Liver (tissue), 9 donors: ENCODE measurements around the gene PRKAR1B. TPM values are rescaled to one million over a fixed set of nuclear protein-coding genes. Genes with fewer than 3 reads are reported as not detected.

Experiments
- DNase-seq: peaks from one replicate; pipeline ENCODE4 v3.0.0-alpha.2; 2017; ENCODE audit warnings: low spot score
- H3K27ac ChIP-seq, 2 donors: one replicate each; pipeline ENCODE4 v1.7.0; 2013; ENCODE audit warnings: inconsistent platforms in 2 of 2, low read length in 2 of 2, control low read depth in 1 of 2, low read depth in 1 of 2, mild to moderate bottlenecking in 1 of 2
- H3K27me3 ChIP-seq, 4 donors: one replicate each; pipeline versions ENCODE4 v1.6.1 to v1.7.0; 2013; ENCODE audit warnings: low read length in 3 of 4, inconsistent platforms in 1 of 4, mild to moderate bottlenecking in 1 of 4, moderate library complexity in 1 of 4; ENCODE audit not compliant: control insufficient read depth in 4 of 4, insufficient read depth in 4 of 4
- H3K36me3 ChIP-seq, 4 donors: one replicate each; pipeline versions ENCODE4 v1.6.1 to v1.7.0; 2013; ENCODE audit warnings: low read length in 3 of 4, mild to moderate bottlenecking in 3 of 4, low read depth in 1 of 4, moderate library complexity in 1 of 4; ENCODE audit not compliant: control insufficient read depth in 4 of 4, insufficient read depth in 3 of 4
- H3K4me1 ChIP-seq, 4 donors: one replicate each; pipeline versions ENCODE4 v1.6.1 to v1.7.0; 2013; ENCODE audit warnings: low read length in 3 of 4, mild to moderate bottlenecking in 3 of 4, moderate library complexity in 1 of 4; ENCODE audit not compliant: control insufficient read depth in 4 of 4, insufficient read depth in 4 of 4
- H3K4me3 ChIP-seq, 3 donors: one replicate each; pipeline versions ENCODE4 v1.6.1 to v1.7.0; 2013; ENCODE audit warnings: low read length in 3 of 3, control low read depth in 1 of 3, low read depth in 1 of 3, mild to moderate bottlenecking in 1 of 3
- H3K9ac ChIP-seq, 2 donors: one replicate each; pipeline ENCODE4 v1.7.0; 2013; ENCODE audit warnings: low read length in 2 of 2, mild to moderate bottlenecking in 2 of 2, moderate library complexity in 2 of 2, control low read depth in 1 of 2, low read depth in 1 of 2
- H3K9me3 ChIP-seq, 4 donors: one replicate each; pipeline versions ENCODE4 v1.6.1 to v1.7.0; 2013; ENCODE audit warnings: low read length in 3 of 4; ENCODE audit not compliant: control insufficient read depth in 4 of 4
- EGR1 ChIP-seq, 2 donors: IDR thresholded peaks; 2 replicates each; pipeline ENCODE4 v1.6.1; 2016 to 2018; ENCODE audit warnings: antibody characterized with exemption in 2 of 2, low read depth in 2 of 2
- FOXA1 ChIP-seq: IDR thresholded peaks from 2 replicates; pipeline ENCODE4 v1.6.1; 2016; ENCODE audit warnings: antibody characterized with exemption
- FOXA2 ChIP-seq: IDR thresholded peaks from 2 replicates; pipeline ENCODE4 v1.6.1; 2016; ENCODE audit warnings: antibody characterized with exemption
- GABPA ChIP-seq, 2 donors: IDR thresholded peaks in 1 of 2; conservative IDR thresholded peaks in 1 of 2; 2 replicates each; pipeline ENCODE4 v1.6.1; 2016; ENCODE audit warnings: antibody characterized with exemption in 2 of 2, mild to moderate bottlenecking in 1 of 2, moderate library complexity in 1 of 2
- HNF4A ChIP-seq, 2 donors: conservative IDR thresholded peaks; 2 replicates each; pipeline ENCODE4 v1.6.1; 2016; ENCODE audit warnings: antibody characterized with exemption in 2 of 2, mild to moderate bottlenecking in 2 of 2
- HNF4G ChIP-seq: IDR thresholded peaks from 2 replicates; pipeline ENCODE4 v1.6.1; 2016; ENCODE audit warnings: antibody characterized with exemption
- MAX ChIP-seq: IDR thresholded peaks from 2 replicates; pipeline ENCODE4 v1.6.1; 2016; ENCODE audit warnings: antibody characterized with exemption
- NR2F2 ChIP-seq: IDR thresholded peaks from 2 replicates; pipeline ENCODE4 v1.6.1; 2016; ENCODE audit warnings: antibody characterized with exemption
- RAD21 ChIP-seq, 2 donors: IDR thresholded peaks; 2 replicates each; pipeline ENCODE4 v1.6.1; 2016; ENCODE audit warnings: antibody characterized with exemption in 2 of 2, mild to moderate bottlenecking in 2 of 2
- RXRA ChIP-seq, 2 donors: IDR thresholded peaks; 2 replicates each; pipeline ENCODE4 v1.6.1; 2017 to 2018; ENCODE audit warnings: antibody characterized with exemption in 2 of 2, mild to moderate bottlenecking in 1 of 2
- SP1 ChIP-seq: IDR thresholded peaks from 2 replicates; pipeline ENCODE4 v1.6.1; 2018; ENCODE audit warnings: antibody characterized with exemption, mild to moderate bottlenecking
- TAF1 ChIP-seq: conservative IDR thresholded peaks from 2 replicates; pipeline ENCODE4 v1.6.1; 2016; ENCODE audit warnings: antibody characterized with exemption, mild to moderate bottlenecking
- YY1 ChIP-seq: IDR thresholded peaks from 2 replicates; pipeline ENCODE4 v1.6.1; 2016; ENCODE audit warnings: antibody characterized with exemption, mild to moderate bottlenecking
- ZBTB33 ChIP-seq: IDR thresholded peaks from 2 replicates; pipeline ENCODE4 v1.6.1; 2016; ENCODE audit warnings: antibody characterized with exemption
- WGBS: extraction: QIAGEN DNeasy Blood & Tissue Kit; methylation state at CpG from one replicate; pipeline ENCODE4 v1.1.7; 2013; 5-methylcytosine and 5-hydroxymethylcytosine counted together
- polyA plus RNA-seq, 2 donors: library from polyadenylated mRNA; stranded (reverse) in 1 of 2; unstranded in 1 of 2; fragments of 200-250 nt in 1 of 2; fragments of >200 nt in 1 of 2; fragmentation: Nextera tagmentation in 1 of 2; extraction: Ambion mirVana in 1 of 2; gene quantifications; one replicate each; pipeline versions ENCODE4 v1.2.1 to v1.2.3, GENCODE V29; 2013 to 2015
- total RNA-seq, 2 donors: library from RNA; depleted of rRNA; stranded (reverse); fragments of >200 nt; gene quantifications; one replicate each; pipeline ENCODE4 v1.2.3, GENCODE V29; 2014
- TF ChIP-seq, protein P1 (sequence below): IDR thresholded peaks from 2 replicates; pipeline ENCODE4 v1.6.1; 2016; ENCODE audit warnings: antibody characterized with exemption, mild to moderate bottlenecking
- TF ChIP-seq, protein P2 (sequence below): fragments of 150-350 bp; IDR thresholded peaks from 2 replicates; pipeline ENCODE4 v1.5.1; 2017; ENCODE audit warnings: improper control_type of control experiment, low read depth, low read length; ENCODE audit not compliant: missing input control
- donor health status: healthy.
- donor health status: healthy.
- donor health status: healthy.
- donor health status: healthy.
- donor health status: healthy.

PRKAR1B gene
- total and polyA plus RNA-seq, 4 donors, result 11.1 to 14.4 (median 12.4) TPM

- no peak overlapping the region for H3K4me3 ChIP-seq
- H3K27me3 ChIP-seq, result no peaks in the 10 kb centered on the region
- no peak overlapping the region for H3K27ac ChIP-seq
- WGBS, result 94% methylated on average over 26 of the region's 26 CpGs
- H3K36me3 ChIP-seq, result no peaks in the 10 kb centered on the region
- TF ChIP-seq RXRA (IDR thresholded peaks at IDR 0.05), result no peak
- TF ChIP-seq FOXA1, result no peak
- no peak for TF ChIP-seq YY1
- no peak for TF ChIP-seq GABPA (IDR thresholded peaks at IDR 0.05 in 1 of 2, conservative IDR thresholded peaks at IDR 0.05 in 1 of 2)
- TF ChIP-seq, protein P1, sequence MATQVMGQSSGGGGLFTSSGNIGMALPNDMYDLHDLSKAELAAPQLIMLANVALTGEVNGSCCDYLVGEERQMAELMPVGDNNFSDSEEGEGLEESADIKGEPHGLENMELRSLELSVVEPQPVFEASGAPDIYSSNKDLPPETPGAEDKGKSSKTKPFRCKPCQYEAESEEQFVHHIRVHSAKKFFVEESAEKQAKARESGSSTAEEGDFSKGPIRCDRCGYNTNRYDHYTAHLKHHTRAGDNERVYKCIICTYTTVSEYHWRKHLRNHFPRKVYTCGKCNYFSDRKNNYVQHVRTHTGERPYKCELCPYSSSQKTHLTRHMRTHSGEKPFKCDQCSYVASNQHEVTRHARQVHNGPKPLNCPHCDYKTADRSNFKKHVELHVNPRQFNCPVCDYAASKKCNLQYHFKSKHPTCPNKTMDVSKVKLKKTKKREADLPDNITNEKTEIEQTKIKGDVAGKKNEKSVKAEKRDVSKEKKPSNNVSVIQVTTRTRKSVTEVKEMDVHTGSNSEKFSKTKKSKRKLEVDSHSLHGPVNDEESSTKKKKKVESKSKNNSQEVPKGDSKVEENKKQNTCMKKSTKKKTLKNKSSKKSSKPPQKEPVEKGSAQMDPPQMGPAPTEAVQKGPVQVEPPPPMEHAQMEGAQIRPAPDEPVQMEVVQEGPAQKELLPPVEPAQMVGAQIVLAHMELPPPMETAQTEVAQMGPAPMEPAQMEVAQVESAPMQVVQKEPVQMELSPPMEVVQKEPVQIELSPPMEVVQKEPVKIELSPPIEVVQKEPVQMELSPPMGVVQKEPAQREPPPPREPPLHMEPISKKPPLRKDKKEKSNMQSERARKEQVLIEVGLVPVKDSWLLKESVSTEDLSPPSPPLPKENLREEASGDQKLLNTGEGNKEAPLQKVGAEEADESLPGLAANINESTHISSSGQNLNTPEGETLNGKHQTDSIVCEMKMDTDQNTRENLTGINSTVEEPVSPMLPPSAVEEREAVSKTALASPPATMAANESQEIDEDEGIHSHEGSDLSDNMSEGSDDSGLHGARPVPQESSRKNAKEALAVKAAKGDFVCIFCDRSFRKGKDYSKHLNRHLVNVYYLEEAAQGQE, result no peak
- no peak for TF ChIP-seq RAD21 (IDR thresholded peaks at IDR 0.05)
- TF ChIP-seq SP1, result no peak
- TF ChIP-seq TAF1, result no peak
- TF ChIP-seq HNF4A (conservative IDR thresholded peaks at IDR 0.05), result no peak
- TF ChIP-seq EGR1 (IDR thresholded peaks at IDR 0.05; ENCODE audit: low read depth in 2 of 2), result no peak
- TF ChIP-seq FOXA2, result no peak
- no peak for TF ChIP-seq HNF4G
- no peak for TF ChIP-seq NR2F2
- TF ChIP-seq, protein P2, sequence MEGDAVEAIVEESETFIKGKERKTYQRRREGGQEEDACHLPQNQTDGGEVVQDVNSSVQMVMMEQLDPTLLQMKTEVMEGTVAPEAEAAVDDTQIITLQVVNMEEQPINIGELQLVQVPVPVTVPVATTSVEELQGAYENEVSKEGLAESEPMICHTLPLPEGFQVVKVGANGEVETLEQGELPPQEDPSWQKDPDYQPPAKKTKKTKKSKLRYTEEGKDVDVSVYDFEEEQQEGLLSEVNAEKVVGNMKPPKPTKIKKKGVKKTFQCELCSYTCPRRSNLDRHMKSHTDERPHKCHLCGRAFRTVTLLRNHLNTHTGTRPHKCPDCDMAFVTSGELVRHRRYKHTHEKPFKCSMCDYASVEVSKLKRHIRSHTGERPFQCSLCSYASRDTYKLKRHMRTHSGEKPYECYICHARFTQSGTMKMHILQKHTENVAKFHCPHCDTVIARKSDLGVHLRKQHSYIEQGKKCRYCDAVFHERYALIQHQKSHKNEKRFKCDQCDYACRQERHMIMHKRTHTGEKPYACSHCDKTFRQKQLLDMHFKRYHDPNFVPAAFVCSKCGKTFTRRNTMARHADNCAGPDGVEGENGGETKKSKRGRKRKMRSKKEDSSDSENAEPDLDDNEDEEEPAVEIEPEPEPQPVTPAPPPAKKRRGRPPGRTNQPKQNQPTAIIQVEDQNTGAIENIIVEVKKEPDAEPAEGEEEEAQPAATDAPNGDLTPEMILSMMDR, result no peak
- no peak for TF ChIP-seq ZBTB33
- no peak for TF ChIP-seq MAX
- no peaks in the 10 kb centered on the region for H3K9me3 ChIP-seq
- no peaks in the 10 kb centered on the region for H3K4me1 ChIP-seq
- no peak for DNase-seq
- no peak overlapping the region for H3K9ac ChIP-seq
Observed at GRCh38 chr7:564176-564865, 162.8 kb downstream of the PRKAR1B start.
